GM10248 (cell line): ENCODE data around the gene PCDH1.

Experiments used
- CTCF ChIA-PET: fragments of 300-600 bp; sonication (Branson Sonifier 250); formaldehyde crosslinking; extraction: SDS; loops from one replicate; lab custom pipeline; 2021; ENCODE audit warnings: antibody characterized with exemption; lab: Yijun Ruan, JAX
- POLR2A ChIA-PET: fragments of 350-650 bp; sonication (Branson Sonifier 250); formaldehyde crosslinking; extraction: SDS; loops from one replicate; lab custom pipeline; 2020; ENCODE audit warnings: antibody characterized with exemption; lab: Yijun Ruan, JAX
- DNase-seq: peaks from one replicate; pipeline ENCODE4 v3.0.0; 2012; ENCODE audit errors: extremely low spot score
- CTCF ChIP-seq: IDR thresholded peaks from 2 replicates; pipeline ENCODE4 v1.5.1; 2012; ENCODE audit warnings: mild to moderate bottlenecking, low read depth; ENCODE audit errors: extremely low read depth, missing control alignments, control extremely low read depth

The PCDH1 gene

GRCh38 chr5:141917760-141918159 lies 39.5 kb upstream of the PCDH1 start:
- ChIA-PET POLR2A (no interaction called here), CTCF (interaction anchor here (0.9 to 3.5 kb wide), 7 partner anchors 17 to 52 kb away, joined by 3 to 17 read pairs (median 3); partner anchors contain the start of gene RNF14)
- DNase-seq: no peak
- TF ChIP-seq CTCF: no peak

- POLR2A ChIA-PET: interaction anchor here (0.6 kb wide), 1 partner anchor 27 kb away, joined by 3 read pairs; no protein-coding TSS in a partner anchor
- no peak for DNase-seq
- no peak for TF ChIP-seq CTCF
- CTCF ChIA-PET: interaction anchor here (1.2 to 3.5 kb wide), 8 partner anchors 10 to 224 kb away, joined by 3 to 23 read pairs (median 6); partner anchors contain the start of genes PCDH1 and RNF14
Observed at GRCh38 chr5:141916522-141916921, 38.3 kb upstream of the PCDH1 start.

- ChIA-PET POLR2A (interaction anchor here (0.6 kb wide), 1 partner anchor 26 kb away, joined by 3 read pairs; no protein-coding TSS in a partner anchor), CTCF (interaction anchor here (1.2 to 3.5 kb wide), 9 partner anchors 9 to 224 kb away, joined by 3 to 23 read pairs (median 5); partner anchors contain the start of genes PCDH1 and RNF14)
- no peak for DNase-seq
- TF ChIP-seq CTCF: no peak
Observed at GRCh38 chr5:141915881-141916336, 37.7 kb upstream of the PCDH1 start.

GRCh38 chr5:141914797-141915196 lies 36.6 kb upstream of the PCDH1 start:
- DNase-seq: no peak
- TF ChIP-seq CTCF: no peak
- ChIA-PET CTCF (interaction anchor here (0.8 to 3.3 kb wide), 9 partner anchors 9 to 222 kb away, joined by 3 to 23 read pairs (median 4); partner anchors contain the start of genes DELE1, PCDH1 and RNF14), POLR2A (interaction anchor here (0.6 kb wide), 1 partner anchor 441 kb away, joined by 3 read pairs; no protein-coding TSS in a partner anchor)

GRCh38 chr5:141914199-141914743 lies 36.1 kb upstream of the PCDH1 start:
- ChIA-PET CTCF (interaction anchor here (0.8 to 3.3 kb wide), 7 partner anchors 9 to 221 kb away, joined by 3 to 23 read pairs (median 5); partner anchors contain the start of genes DELE1 and PCDH1), POLR2A (interaction anchor here (0.6 kb wide), 1 partner anchor 442 kb away, joined by 3 read pairs; no protein-coding TSS in a partner anchor)
- peak; percentile 66 for DNase-seq
- peak; percentile 29 for TF ChIP-seq CTCF

- CTCF ChIA-PET: interaction anchor here (1.0 to 3.3 kb wide), 5 partner anchors 10 to 221 kb away, joined by 4 to 23 read pairs (median 8); partner anchors contain the start of genes DELE1 and PCDH1
- no peak for TF ChIP-seq CTCF
- DNase-seq: no peak
- POLR2A ChIA-PET: no interaction called here
Observed at GRCh38 chr5:141913560-141914198, 35.5 kb upstream of the PCDH1 start.
